Neural progenitor cell (in vitro differentiated cells): Measurements from ENCODE around the gene NR1H4. TPM values are rescaled to one million over a fixed set of nuclear protein-coding genes. Genes with fewer than 3 reads are reported as not detected.
A peak's percentile ranks its signal among the peaks of the same experiment; 100 is the strongest.

ENCODE experiments used
- DNase-seq: peaks from one replicate; pipeline ENCODE4 v3.0.0-alpha.2; 2016; ENCODE audit warnings: low spot score
- H2AFZ ChIP-seq: fragments of 200-600 bp; sonication (generic); replicated peaks from 2 replicates; pipeline ENCODE4 v1.6.1; 2016; ENCODE audit warnings: antibody characterized with exemption
- H3F3A ChIP-seq: fragments of 200-600 bp; sonication (generic); 2 replicates; pipeline ENCODE4 v1.6.1; 2016; ENCODE audit warnings: antibody characterized with exemption, low read depth
- H3K27ac ChIP-seq: fragments of 200-600 bp; sonication (generic); 2 replicates; pipeline ENCODE4 v1.5.1; 2016; ENCODE audit warnings: mild to moderate bottlenecking
- H3K27me3 ChIP-seq: fragments of 200-600 bp; sonication (generic); 2 replicates; pipeline ENCODE4 v1.6.1; 2016; ENCODE audit warnings: mild to moderate bottlenecking, moderate library complexity
- H3K36me3 ChIP-seq: fragments of 200-600 bp; sonication (generic); 2 replicates; pipeline ENCODE4 v1.5.1; 2016
- H3K4me1 ChIP-seq: fragments of 200-600 bp; sonication (generic); 2 replicates; pipeline ENCODE4 v1.6.1; 2016; ENCODE audit warnings: mixed run types
- H3K4me2 ChIP-seq: fragments of 200-600 bp; sonication (generic); 2 replicates; pipeline ENCODE4 v1.6.1; 2016
- H3K4me3 ChIP-seq: fragments of 200-600 bp; sonication (generic); 2 replicates; pipeline ENCODE4 v1.5.1; 2016
- H3K79me2 ChIP-seq: fragments of 200-600 bp; sonication (generic); 2 replicates; pipeline ENCODE4 v1.6.1; 2016; ENCODE audit warnings: low read depth
- H3K9ac ChIP-seq: fragments of 200-600 bp; sonication (generic); 2 replicates; pipeline ENCODE4 v1.6.1; 2016
- H3K9me3 ChIP-seq: fragments of 200-600 bp; sonication (generic); 2 replicates; pipeline ENCODE4 v1.5.1; 2016; ENCODE audit warnings: low read depth
- H4K20me1 ChIP-seq: fragments of 200-600 bp; sonication (generic); 2 replicates; pipeline ENCODE4 v1.6.1; 2016; ENCODE audit warnings: low read depth
- H3K27ac Mint-ChIP-seq: 3 replicates; pipeline ENCODE4 v1.8.0; 2021; ENCODE audit warnings: mixed read lengths
- H3K27me3 Mint-ChIP-seq: 2 replicates; pipeline ENCODE4 v1.8.0; 2022; ENCODE audit warnings: low read depth, mild to moderate bottlenecking, inconsistent platforms, moderate library complexity, mixed read lengths; ENCODE audit not compliant: insufficient read depth
- H3K36me3 Mint-ChIP-seq: 3 replicates; pipeline ENCODE4 v1.8.0; 2021; ENCODE audit warnings: mixed read lengths
- H3K4me1 Mint-ChIP-seq: 3 replicates; pipeline ENCODE4 v1.8.0; 2021; ENCODE audit warnings: mixed read lengths
- H3K4me3 Mint-ChIP-seq: 3 replicates; pipeline ENCODE4 v1.8.0; 2021; ENCODE audit warnings: mild to moderate bottlenecking, moderate library complexity, mixed read lengths
- H3K9me3 Mint-ChIP-seq: 3 replicates; pipeline ENCODE4 v1.8.0; 2020; ENCODE audit warnings: mixed read lengths
- CTCF ChIP-seq: fragments of 200-600 bp; sonication (generic); IDR thresholded peaks from 2 replicates; pipeline ENCODE4 v1.5.1; 2017; ENCODE audit warnings: antibody characterized with exemption, mild to moderate bottlenecking
- EZH2 ChIP-seq: fragments of 200-600 bp; sonication (generic); IDR thresholded peaks from 2 replicates; pipeline ENCODE4 v1.6.1; 2017; ENCODE audit warnings: antibody characterized with exemption, mild to moderate bottlenecking, moderate library complexity
- EZH2phosphoT487 ChIP-seq: fragments of 200-600 bp; sonication (generic); IDR thresholded peaks from 2 replicates; pipeline ENCODE4 v1.6.1; 2017; ENCODE audit warnings: antibody characterized with exemption
- total RNA-seq: library from RNA; depleted of rRNA; stranded (reverse); fragments of >200 nt; gene quantifications from 2 replicates; pipeline ENCODE4 v1.2.3, GENCODE V29; 2015; ENCODE audit warnings: low replicate concordance

Gene NR1H4
- total RNA-seq, 1 donor from 2014 or later: not detected

- Mint-ChIP-seq H3K36me3 (no peaks in the 10 kb centered on the region), H3K4me1 (peaks cover 17% of the 10 kb centered on the region), H3K9me3 (no peaks in the 10 kb centered on the region), H3K27me3 (no peaks in the 10 kb centered on the region), H3K4me3 (no peak overlapping the region), H3K27ac (no peak overlapping the region)
- no peaks in the 10 kb centered on the region for H4K20me1 ChIP-seq
- no peak for DNase-seq
- H3K27me3 ChIP-seq: no peaks in the 10 kb centered on the region
- H3K9me3 ChIP-seq: no peaks in the 10 kb centered on the region
- no peak overlapping the region for H3K4me2 ChIP-seq
- peaks cover 10% of the 10 kb centered on the region for H3K4me1 ChIP-seq
- no peak for TF ChIP-seq EZH2
- TF ChIP-seq CTCF: no peak
- no peak for TF ChIP-seq EZH2phosphoT487
- no peak overlapping the region for H2AFZ ChIP-seq
- H3F3A ChIP-seq: no peaks in the 10 kb centered on the region
- no peak overlapping the region for H3K9ac ChIP-seq
- H3K79me2 ChIP-seq: no peaks in the 10 kb centered on the region
- no peaks in the 10 kb centered on the region for H3K36me3 ChIP-seq
- H3K4me3 ChIP-seq: no peak overlapping the region
- no peak overlapping the region for H3K27ac ChIP-seq
Measured at GRCh38 chr12:100450735-100451134, 22.9 kb upstream of the NR1H4 start.

- no peaks in the 10 kb centered on the region for H3K4me1 Mint-ChIP-seq
- no peak for DNase-seq
- no peaks in the 10 kb centered on the region for H3K9me3 Mint-ChIP-seq
- no peak overlapping the region for H3K27ac Mint-ChIP-seq
- H2AFZ ChIP-seq: peak overlapping the region; percentile 75
- no peaks in the 10 kb centered on the region for H4K20me1 ChIP-seq
- H3K9ac ChIP-seq: no peak overlapping the region
- no peaks in the 10 kb centered on the region for H3K4me1 ChIP-seq
- H3K27ac ChIP-seq: no peak overlapping the region
- H3K4me3 Mint-ChIP-seq: no peak overlapping the region
- no peaks in the 10 kb centered on the region for H3K36me3 Mint-ChIP-seq
- TF ChIP-seq CTCF (no peak), EZH2phosphoT487 (no peak), EZH2 (no peak)
- no peaks in the 10 kb centered on the region for H3K27me3 Mint-ChIP-seq
- no peaks in the 10 kb centered on the region for H3K27me3 ChIP-seq
- no peak overlapping the region for H3K4me2 ChIP-seq
- no peaks in the 10 kb centered on the region for H3K36me3 ChIP-seq
- H3K79me2 ChIP-seq: no peaks in the 10 kb centered on the region
- H3F3A ChIP-seq: no peaks in the 10 kb centered on the region
- H3K9me3 ChIP-seq: no peaks in the 10 kb centered on the region
- H3K4me3 ChIP-seq: no peak overlapping the region
Measured at GRCh38 chr12:100453951-100454350, 19.7 kb upstream of the NR1H4 start.

- H3K27me3 Mint-ChIP-seq: no peaks in the 10 kb centered on the region
- no peaks in the 10 kb centered on the region for H4K20me1 ChIP-seq
- H3K27me3 ChIP-seq: no peaks in the 10 kb centered on the region
- peaks cover 9% of the 10 kb centered on the region for H3K4me1 ChIP-seq
- no peaks in the 10 kb centered on the region for H3K79me2 ChIP-seq
- no peak overlapping the region for H3K4me3 ChIP-seq
- no peak overlapping the region for H3K9ac ChIP-seq
- no peaks in the 10 kb centered on the region for H3K9me3 ChIP-seq
- no peak overlapping the region for H3K4me2 ChIP-seq
- H3K27ac Mint-ChIP-seq: no peak overlapping the region
- no peaks in the 10 kb centered on the region for H3K9me3 Mint-ChIP-seq
- H3K4me3 Mint-ChIP-seq: no peak overlapping the region
- H2AFZ ChIP-seq: no peak overlapping the region
- H3K27ac ChIP-seq: no peak overlapping the region
- H3F3A ChIP-seq: no peaks in the 10 kb centered on the region
- no peaks in the 10 kb centered on the region for H3K36me3 ChIP-seq
- DNase-seq: no peak
- no peak for TF ChIP-seq EZH2phosphoT487
- TF ChIP-seq CTCF: no peak
- TF ChIP-seq EZH2: no peak
- H3K4me1 Mint-ChIP-seq: peaks cover 11% of the 10 kb centered on the region
- H3K36me3 Mint-ChIP-seq: no peaks in the 10 kb centered on the region
Measured at GRCh38 chr12:100455896-100456295, 17.8 kb upstream of the NR1H4 start.

- no peaks in the 10 kb centered on the region for H3F3A ChIP-seq
- no peaks in the 10 kb centered on the region for H3K9me3 Mint-ChIP-seq
- peaks cover 12% of the 10 kb centered on the region for H3K4me1 Mint-ChIP-seq
Measured at GRCh38 chr12:100458191-100458590, 15.5 kb upstream of the NR1H4 start.

More at GRCh38 chr12:100458191-100458590, 15.5 kb upstream of the NR1H4 start:
- Histone ChIP-seq H4K20me1 (no peaks in the 10 kb centered on the region), H3K9ac (no peak overlapping the region), H3K4me1 (peaks cover 9% of the 10 kb centered on the region), H3K4me2 (no peak overlapping the region), H3K27me3 (no peaks in the 10 kb centered on the region), H3K79me2 (no peaks in the 10 kb centered on the region), H3K27ac (no peak overlapping the region), H3K36me3 (no peaks in the 10 kb centered on the region), H3K9me3 (no peaks in the 10 kb centered on the region), H3K4me3 (no peak overlapping the region), H2AFZ (no peak overlapping the region)
- DNase-seq: no peak
- Mint-ChIP-seq H3K27me3 (no peaks in the 10 kb centered on the region), H3K36me3 (no peaks in the 10 kb centered on the region), H3K4me3 (no peak overlapping the region), H3K27ac (no peak overlapping the region)
- no peak for TF ChIP-seq CTCF
- TF ChIP-seq EZH2phosphoT487: no peak
- TF ChIP-seq EZH2: no peak
